ENCODE measurements around the gene HGS.

- TF ChIP-seq, protein P1, sequence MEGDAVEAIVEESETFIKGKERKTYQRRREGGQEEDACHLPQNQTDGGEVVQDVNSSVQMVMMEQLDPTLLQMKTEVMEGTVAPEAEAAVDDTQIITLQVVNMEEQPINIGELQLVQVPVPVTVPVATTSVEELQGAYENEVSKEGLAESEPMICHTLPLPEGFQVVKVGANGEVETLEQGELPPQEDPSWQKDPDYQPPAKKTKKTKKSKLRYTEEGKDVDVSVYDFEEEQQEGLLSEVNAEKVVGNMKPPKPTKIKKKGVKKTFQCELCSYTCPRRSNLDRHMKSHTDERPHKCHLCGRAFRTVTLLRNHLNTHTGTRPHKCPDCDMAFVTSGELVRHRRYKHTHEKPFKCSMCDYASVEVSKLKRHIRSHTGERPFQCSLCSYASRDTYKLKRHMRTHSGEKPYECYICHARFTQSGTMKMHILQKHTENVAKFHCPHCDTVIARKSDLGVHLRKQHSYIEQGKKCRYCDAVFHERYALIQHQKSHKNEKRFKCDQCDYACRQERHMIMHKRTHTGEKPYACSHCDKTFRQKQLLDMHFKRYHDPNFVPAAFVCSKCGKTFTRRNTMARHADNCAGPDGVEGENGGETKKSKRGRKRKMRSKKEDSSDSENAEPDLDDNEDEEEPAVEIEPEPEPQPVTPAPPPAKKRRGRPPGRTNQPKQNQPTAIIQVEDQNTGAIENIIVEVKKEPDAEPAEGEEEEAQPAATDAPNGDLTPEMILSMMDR (conservative IDR thresholded peaks at IDR 0.05; ENCODE audit: low read depth, low read length) = no peak
- TF ChIP-seq EZH2 (IDR thresholded peaks at IDR 0.05; ENCODE audit: borderline replicate concordance, low read depth, low read length, poor library complexity, severe bottlenecking) = no peak
Measured at GRCh38 chr17:81655378-81656117, 28.3 kb upstream of the HGS start.

Measured in A673 (cell line).